A549 (cell line): ENCODE measurements around the gene SUSD1. TPM values are rescaled to one million over a fixed set of nuclear protein-coding genes. Genes with fewer than 3 reads are reported as not detected.

Source experiments
- ATAC-seq, 2 experiments: fragments of 200-7000 bp in 1 of 2; fragments of >200 bp in 1 of 2; cut with Nextera tagmentation in 1 of 2; cut with Tn5 transposase in 1 of 2; 3 replicates each; pipeline versions ENCODE4 v1.8.0 to v1.9.1; 2018 to 2020; ENCODE audit warnings: mild to moderate bottlenecking in 1 of 2, moderate library complexity in 1 of 2
- CTCF ChIA-PET: fragments of 300-600 bp; sonication (Branson Sonifier 250); formaldehyde crosslinking; extraction: SDS; loops from one replicate; lab custom pipeline; 2021; ENCODE audit warnings: antibody characterized with exemption, inconsistent platforms; lab: Yijun Ruan, JAX
- POLR2A ChIA-PET: fragments of 350-600 bp; formaldehyde crosslinking; extraction: SDS; loops from one replicate; lab custom pipeline; 2021; ENCODE audit warnings: antibody characterized with exemption, inconsistent platforms; lab: Yijun Ruan, JAX
- DNase-seq, 2 experiments: peaks; one replicate each; pipeline versions ENCODE4 v3.0.0 to v3.0.0-alpha.2; 2011 to 2016; ENCODE audit warnings: low read depth in 1 of 2, low spot score in 1 of 2
- FAIRE-seq: peaks from 2 replicates; lab custom pipeline; 2011; peaks lifted over from hg19 to GRCh38; lab: Jason Lieb, UNC
- H3K27ac ChIP-seq, 2 experiments: fragments of >200 bp; sonication (Bioruptor Twin); formaldehyde crosslinking; 3 replicates each; pipeline ENCODE4 v1.5.1; 2016 to 2017
- H3K4me1 ChIP-seq: fragments of >200 bp; sonication (Bioruptor Twin); formaldehyde crosslinking; 3 replicates; pipeline ENCODE4 v1.6.1; 2016
- H3K4me2 ChIP-seq: fragments of >200 bp; sonication (Bioruptor Twin); formaldehyde crosslinking; 3 replicates; pipeline ENCODE4 v1.6.1; 2016
- H3K4me3 ChIP-seq: fragments of >200 bp; sonication (Bioruptor Twin); formaldehyde crosslinking; 3 replicates; pipeline ENCODE4 v1.5.1; 2016
- H3K9me3 ChIP-seq: fragments of >200 bp; sonication (Bioruptor Twin); formaldehyde crosslinking; 3 replicates; pipeline ENCODE4 v1.6.1; 2016
- CBX2 ChIP-seq: fragments of 200-600 bp; sonication (generic); IDR thresholded peaks from 2 replicates; pipeline ENCODE4 v1.6.1; 2016; ENCODE audit warnings: low read depth, mild to moderate bottlenecking, borderline replicate concordance
- EP300 ChIP-seq, 2 experiments: fragments of >200 bp; sonication (Bioruptor Twin); formaldehyde crosslinking; IDR thresholded peaks; 2 replicates in 1 of 2; 3 replicates in 1 of 2; pipeline ENCODE4 v1.6.1; 2016 to 2017
- ESRRA ChIP-seq: fragments of 150-350 bp; IDR thresholded peaks from 2 replicates; pipeline ENCODE4 v1.6.1; 2014; ENCODE audit warnings: mild to moderate bottlenecking, low read length, borderline replicate concordance
- FOSL2 ChIP-seq, 2 experiments: fragments of 450-650 bp in 1 of 2; fragments of >200 bp in 1 of 2; sonication (Bioruptor Twin) in 1 of 2; formaldehyde crosslinking; IDR thresholded peaks; 2 replicates each; pipeline versions ENCODE4 v1.5.0 to v1.6.1; 2016 to 2020; ENCODE audit warnings: mild to moderate bottlenecking in 1 of 2, moderate library complexity in 1 of 2
- FOXS1 ChIP-seq: fragments of 250-450 bp; sonication (Bioruptor Pico); IDR thresholded peaks from 2 replicates; pipeline ENCODE4 v1.5.0; 2020; ENCODE audit warnings: mild to moderate bottlenecking, moderate library complexity
- GATA3 ChIP-seq: IDR thresholded peaks from 2 replicates; pipeline ENCODE4 v1.6.1; 2012; ENCODE audit warnings: borderline replicate concordance
- HOXA7 ChIP-seq: fragments of 250-450 bp; sonication (Bioruptor Pico); IDR thresholded peaks from 2 replicates; pipeline ENCODE4 v1.5.0; 2020; ENCODE audit warnings: mild to moderate bottlenecking, moderate library complexity
- HOXB5 ChIP-seq: fragments of 250-450 bp; sonication (Bioruptor Pico); IDR thresholded peaks from 2 replicates; pipeline ENCODE4 v1.5.0; 2020; ENCODE audit warnings: mild to moderate bottlenecking, moderate library complexity
- JUNB ChIP-seq: fragments of >200 bp; sonication (Bioruptor Twin); formaldehyde crosslinking; IDR thresholded peaks from 2 replicates; pipeline ENCODE4 v1.6.1; 2016
- NFE2L2 ChIP-seq: fragments of 150-350 bp; conservative IDR thresholded peaks from 2 replicates; pipeline ENCODE4 v1.6.1; 2014; ENCODE audit warnings: low read length
- PHF8 ChIP-seq: fragments of 200-600 bp; sonication (generic); IDR thresholded peaks from 2 replicates; pipeline ENCODE4 v1.6.1; 2016; ENCODE audit warnings: low read depth, mild to moderate bottlenecking, antibody characterized with exemption, moderate library complexity, borderline replicate concordance
- POLR2A ChIP-seq: IDR thresholded peaks from 2 replicates; pipeline ENCODE4 v1.6.1; 2012; ENCODE audit warnings: mild to moderate bottlenecking, low read length
- RARB ChIP-seq: fragments of 250-450 bp; sonication (Bioruptor Pico); IDR thresholded peaks from 2 replicates; pipeline ENCODE4 v1.8.0; 2021; ENCODE audit warnings: mild to moderate bottlenecking, moderate library complexity
- RNF2 ChIP-seq: fragments of 200-600 bp; sonication (generic); IDR thresholded peaks from 2 replicates; pipeline ENCODE4 v1.6.1; 2016; ENCODE audit warnings: low read depth, mild to moderate bottlenecking, antibody characterized with exemption, moderate library complexity, borderline replicate concordance
- SREBF2 ChIP-seq: fragments of 450-650 bp; IDR thresholded peaks from 2 replicates; pipeline ENCODE4 v1.6.1; 2014; ENCODE audit warnings: mild to moderate bottlenecking, moderate library complexity
- ZC3H11A ChIP-seq: fragments of 450-650 bp; IDR thresholded peaks from 2 replicates; pipeline ENCODE4 v1.6.1; 2014; ENCODE audit warnings: antibody characterized with exemption, mild to moderate bottlenecking
- ZSCAN20 ChIP-seq: fragments of 250-450 bp; sonication (Bioruptor Pico); IDR thresholded peaks from 2 replicates; pipeline ENCODE4 v1.8.0; 2022; ENCODE audit warnings: mild to moderate bottlenecking, moderate library complexity
- WGBS: methylation state at CpG from one replicate; pipeline ENCODE4 v1.1.6; 2017; ENCODE audit errors: missing lambda C conversion rate; 5-methylcytosine and 5-hydroxymethylcytosine counted together
- polyA plus RNA-seq, 4 experiments: library from polyadenylated mRNA; depleted of rRNA in 3 of 4; stranded (reverse); fragments of >200 nt; fragmentation: RNase III in 1 of 4; extraction: RNeasy Plus Mini Kit Qiagen cat#74134 plus additional on column Dnase treatment in 1 of 4; gene quantifications; 2 replicates in 3 of 4; 3 replicates in 1 of 4; pipeline ENCODE4 v1.2.3, GENCODE V29; 2011 to 2017
- TF ChIP-seq, protein P1 (sequence below): IDR thresholded peaks from 2 replicates; pipeline ENCODE4 v1.6.1; 2012
- TF ChIP-seq, protein P2 (sequence below): fragments of >200 bp; sonication (Bioruptor Twin); formaldehyde crosslinking; IDR thresholded peaks from 3 replicates; pipeline ENCODE4 v1.6.1; 2016
- TF ChIP-seq, protein P3 (sequence below): fragments of >200 bp; sonication (Bioruptor Twin); formaldehyde crosslinking; IDR thresholded peaks from 2 replicates; pipeline ENCODE4 v1.6.1; 2016

SUSD1 gene
- polyA plus RNA-seq, 2 of the 4 experiments (the other 2 are of a cell fraction), result 15.7 to 18.6 TPM

DNA sequence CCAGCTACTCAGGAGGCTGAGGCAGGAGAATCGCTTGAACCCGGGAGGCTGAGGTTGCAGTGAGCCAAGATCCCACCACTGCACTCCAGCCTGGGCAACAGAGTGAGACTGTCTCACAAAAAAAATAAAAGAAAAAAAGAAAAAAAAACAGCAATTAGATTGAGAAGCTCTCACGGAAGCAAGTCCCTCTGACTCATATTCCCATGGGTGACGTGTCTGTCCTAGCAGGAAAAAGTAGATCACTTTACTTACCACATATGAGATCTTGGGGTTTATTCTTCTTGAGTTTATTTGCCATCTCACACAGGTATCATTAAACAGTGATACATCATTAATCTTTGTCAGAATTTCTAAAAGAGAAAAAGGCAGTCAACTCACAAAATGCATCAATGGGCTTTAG is 62.6 kb downstream of the SUSD1 start:
- CTCF ChIA-PET, result interaction anchor here (0.5 to 5.8 kb wide), 68 partner anchors 9 to 793 kb away, joined by 3 to 66 read pairs (median 4); partner anchors contain the start of genes HSDL2, PTBP3 and SUSD1
- peak overlapping the region; percentile 74 to 95 for H3K27ac ChIP-seq
- POLR2A ChIA-PET, result interaction anchor here (0.6 to 2.0 kb wide), 6 partner anchors 51 to 374 kb away, joined by 3 to 19 read pairs (median 4); partner anchors contain the start of genes HSDL2, KIAA1958 and PTBP3
- TF ChIP-seq, protein P1, sequence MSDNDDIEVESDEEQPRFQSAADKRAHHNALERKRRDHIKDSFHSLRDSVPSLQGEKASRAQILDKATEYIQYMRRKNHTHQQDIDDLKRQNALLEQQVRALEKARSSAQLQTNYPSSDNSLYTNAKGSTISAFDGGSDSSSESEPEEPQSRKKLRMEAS, result no peak
- TF ChIP-seq NFE2L2 (no peak), EP300 (IDR thresholded peaks at IDR 0.05) (peak; percentile 12 to 48; a peak in 2 of 5 replicates), GATA3 (peak; percentile 43; the same call in 1 of the 2 replicates), HOXB5 (CRISPR knock-in tag) (0 out of 2 replicates have a peak, but pooled peaks have one; percentile 51), FOSL2 (IDR thresholded peaks at IDR 0.05) (peak; percentile 75), FOSL2 (CRISPR knock-in tag; IDR thresholded peaks at IDR 0.05) (peak; percentile 82), JUNB (peak; percentile 53; the same call in 1 of the 2 replicates)
- TF ChIP-seq, protein P2, sequence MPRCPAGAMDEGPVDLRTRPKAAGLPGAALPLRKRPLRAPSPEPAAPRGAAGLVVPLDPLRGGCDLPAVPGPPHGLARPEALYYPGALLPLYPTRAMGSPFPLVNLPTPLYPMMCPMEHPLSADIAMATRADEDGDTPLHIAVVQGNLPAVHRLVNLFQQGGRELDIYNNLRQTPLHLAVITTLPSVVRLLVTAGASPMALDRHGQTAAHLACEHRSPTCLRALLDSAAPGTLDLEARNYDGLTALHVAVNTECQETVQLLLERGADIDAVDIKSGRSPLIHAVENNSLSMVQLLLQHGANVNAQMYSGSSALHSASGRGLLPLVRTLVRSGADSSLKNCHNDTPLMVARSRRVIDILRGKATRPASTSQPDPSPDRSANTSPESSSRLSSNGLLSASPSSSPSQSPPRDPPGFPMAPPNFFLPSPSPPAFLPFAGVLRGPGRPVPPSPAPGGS, result no peak
- H3K4me1 ChIP-seq, result peaks cover 74% of the 10 kb centered on the region
- WGBS, result 40% methylated on average over 4 of the region's 4 CpGs
- DNase-seq (peak; percentile 74 to 80), ATAC-seq (peak; percentile 66 to 91), FAIRE-seq (peak; percentile 28)
- no peaks in the 10 kb centered on the region for H3K9me3 ChIP-seq
- H3K4me3 ChIP-seq, result no peak overlapping the region
- H3K4me2 ChIP-seq, result peak overlapping the region; percentile 44

DNA sequence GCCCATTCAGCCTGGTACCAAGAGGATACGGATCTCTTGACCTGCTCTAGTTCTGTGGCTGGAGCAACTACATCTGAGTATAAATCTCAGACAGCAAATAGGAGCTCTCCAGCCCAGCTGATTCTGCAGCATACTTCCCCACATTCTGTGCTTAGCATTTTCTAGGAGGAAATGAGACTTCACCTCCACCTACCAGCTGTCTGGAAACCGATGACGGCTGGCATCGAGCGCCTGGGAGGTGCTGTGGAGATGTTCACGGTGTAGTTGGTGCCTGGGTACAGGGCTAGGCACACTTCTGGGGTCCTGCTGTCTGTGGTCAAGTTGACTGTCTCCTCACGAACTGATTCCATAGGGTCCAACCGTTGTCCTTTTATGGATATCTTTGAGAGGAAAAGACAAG is 63.6 kb downstream of the SUSD1 start:
- whole genome bisulfite sequencing, result 91% methylated on average over 8 of the region's 8 CpGs
- no peak for FAIRE-seq
- peaks cover 74% of the 10 kb centered on the region for H3K4me1 ChIP-seq
- no peak for DNase-seq
- H3K27ac ChIP-seq, result peak overlapping the region; percentile 74 to 95; a peak in 5 of 6 replicates
- CTCF ChIA-PET, result interaction anchor here (1.0 to 2.5 kb wide), 8 partner anchors 8 to 250 kb away, joined by 3 to 23 read pairs (median 4); no protein-coding TSS in a partner anchor
- TF ChIP-seq PHF8 (no peak), ZSCAN20 (CRISPR knock-in tag) (no peak), ESRRA (no peak), EP300 (IDR thresholded peaks at IDR 0.05) (no peak), ZC3H11A (no peak), SREBF2 (no peak), HOXA7 (no peak), POLR2A (no peak), FOXS1 (CRISPR knock-in tag) (no peak)
- TF ChIP-seq, protein P1, result no peak
- TF ChIP-seq, protein P3, sequence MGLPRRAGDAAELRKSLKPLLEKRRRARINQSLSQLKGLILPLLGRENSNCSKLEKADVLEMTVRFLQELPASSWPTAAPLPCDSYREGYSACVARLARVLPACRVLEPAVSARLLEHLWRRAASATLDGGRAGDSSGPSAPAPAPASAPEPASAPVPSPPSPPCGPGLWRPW, result no peak
- POLR2A ChIA-PET, result interaction anchor here (1.7 kb wide), 1 partner anchor 268 kb away, joined by 6 read pairs; the partner anchor contains the start of gene HSDL2
- no peak overlapping the region for H3K4me3 ChIP-seq
- H3K9me3 ChIP-seq, result no peaks in the 10 kb centered on the region
- ATAC-seq, result no peak
- H3K4me2 ChIP-seq, result peak overlapping the region; percentile 44; the same call in 2 of the 3 replicates

DNA sequence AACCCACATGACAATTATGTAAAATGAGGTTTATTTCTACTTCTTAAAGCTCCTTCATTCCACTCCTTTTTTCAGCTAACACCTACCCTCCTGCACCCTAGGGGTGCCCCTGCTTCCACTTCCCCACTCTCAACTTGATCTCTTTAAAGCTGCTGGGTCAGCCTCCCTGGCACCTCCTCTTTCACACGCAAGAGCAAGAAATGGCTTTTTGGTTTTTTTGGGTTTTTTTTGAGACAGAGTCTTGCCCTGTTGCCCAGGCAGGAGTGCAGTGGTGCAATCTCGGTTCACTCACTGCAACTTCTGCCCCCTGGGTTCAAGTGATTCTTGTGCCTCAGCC is 64.4 kb downstream of the SUSD1 start:
- ChIA-PET POLR2A (interaction anchor here (1.7 kb wide), 1 partner anchor 269 kb away, joined by 6 read pairs; the partner anchor contains the start of gene HSDL2), CTCF (interaction anchor here (0.7 to 2.5 kb wide), 13 partner anchors 8 to 351 kb away, joined by 3 to 23 read pairs (median 3); no protein-coding TSS in a partner anchor)
- ATAC-seq (no peak), DNase-seq (no peak), FAIRE-seq (no peak)
- peak overlapping the region; percentile 39 for H3K4me2 ChIP-seq
- H3K4me3 ChIP-seq, result no peak overlapping the region
- peak overlapping the region; percentile 74 to 95; a peak in 5 of 6 replicates for H3K27ac ChIP-seq
- no peak for TF ChIP-seq HOXA7
- no peak for TF ChIP-seq POLR2A
- no peak for TF ChIP-seq CBX2
- no peak for TF ChIP-seq RARB (CRISPR knock-in tag)
- TF ChIP-seq RNF2, result no peak
- H3K4me1 ChIP-seq, result peaks cover 67% of the 10 kb centered on the region
- WGBS, result 93% methylated on average over 2 of the region's 2 CpGs
- no peaks in the 10 kb centered on the region for H3K9me3 ChIP-seq
